ENCODE results near the gene COLEC12.

COLEC12 gene

DNA sequence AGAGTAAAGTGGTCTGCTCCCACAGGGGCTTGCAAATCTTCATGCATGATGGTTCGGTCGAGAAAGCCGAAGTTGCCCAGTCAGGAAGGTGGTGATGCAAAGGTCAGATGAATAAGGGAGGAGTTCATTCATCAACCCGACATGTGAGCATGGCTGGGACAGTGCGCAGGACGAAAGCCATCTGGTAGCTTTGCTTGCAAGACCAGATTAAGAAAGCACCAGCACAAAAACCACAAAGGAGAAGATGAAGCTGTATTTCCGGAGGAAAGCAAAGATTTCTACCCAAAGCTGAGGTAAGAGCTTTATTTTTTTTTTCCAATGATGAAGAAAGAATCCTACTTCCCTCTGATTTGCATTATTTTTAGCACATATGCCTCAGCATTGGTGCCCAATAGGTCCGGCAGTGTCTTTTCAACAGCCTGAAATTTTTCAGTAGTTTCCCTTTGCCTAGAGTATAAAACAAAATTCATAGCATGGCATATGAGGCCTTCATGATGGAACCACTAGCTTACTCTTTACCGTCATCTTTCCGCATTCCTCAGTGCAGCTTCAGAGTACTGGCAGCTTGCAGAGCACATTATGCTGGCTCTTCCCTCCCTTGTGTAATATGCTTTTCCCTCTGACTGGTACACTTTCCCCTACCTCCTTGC, 120.7 kb downstream of the COLEC12 start:
- H3K4me1 ChIP-seq = no peaks in the 10 kb centered on the region
- no peaks in the 10 kb centered on the region for H3K36me3 ChIP-seq (replicated peaks)
- H3K27me3 ChIP-seq (ENCODE audit: low read depth) = peaks cover 3% of the 10 kb centered on the region; the same call in 1 of the 2 replicates
- no peak overlapping the region for H3K4me3 ChIP-seq
- in situ Hi-C loops (cut with MboI; ENCODE audit: low sequenced_read_pairs) = no loop called here
- no peak for DNase-seq (ENCODE audit: low spot score in 2 of 2)
- H3K9me3 ChIP-seq = no peaks in the 10 kb centered on the region

- no peaks in the 10 kb centered on the region for H3K9me3 ChIP-seq
- H3K4me3 ChIP-seq = no peak overlapping the region
- in situ Hi-C loops (cut with MboI; ENCODE audit: low sequenced_read_pairs) = no loop called here
- DNase-seq (ENCODE audit: low spot score in 2 of 2) = no peak
- H3K27me3 ChIP-seq (ENCODE audit: low read depth) = peaks cover 3% of the 10 kb centered on the region; the same call in 1 of the 2 replicates
- H3K4me1 ChIP-seq = no peaks in the 10 kb centered on the region
- no peaks in the 10 kb centered on the region for H3K36me3 ChIP-seq (replicated peaks)
Measured at GRCh38 chr18:378079-378478, 122.4 kb downstream of the COLEC12 start.

GRCh38 chr18:377088-377487, 123.4 kb downstream of the COLEC12 start:
- Histone ChIP-seq H3K4me1 (no peaks in the 10 kb centered on the region), H3K4me3 (no peak overlapping the region), H3K27me3 (ENCODE audit: low read depth) (peaks cover 3% of the 10 kb centered on the region; the same call in 1 of the 2 replicates), H3K9me3 (no peaks in the 10 kb centered on the region), H3K36me3 (replicated peaks) (no peaks in the 10 kb centered on the region)
- in situ Hi-C loops (cut with MboI; ENCODE audit: low sequenced_read_pairs) = no loop called here
- no peak for DNase-seq (ENCODE audit: low spot score in 2 of 2)

DNA sequence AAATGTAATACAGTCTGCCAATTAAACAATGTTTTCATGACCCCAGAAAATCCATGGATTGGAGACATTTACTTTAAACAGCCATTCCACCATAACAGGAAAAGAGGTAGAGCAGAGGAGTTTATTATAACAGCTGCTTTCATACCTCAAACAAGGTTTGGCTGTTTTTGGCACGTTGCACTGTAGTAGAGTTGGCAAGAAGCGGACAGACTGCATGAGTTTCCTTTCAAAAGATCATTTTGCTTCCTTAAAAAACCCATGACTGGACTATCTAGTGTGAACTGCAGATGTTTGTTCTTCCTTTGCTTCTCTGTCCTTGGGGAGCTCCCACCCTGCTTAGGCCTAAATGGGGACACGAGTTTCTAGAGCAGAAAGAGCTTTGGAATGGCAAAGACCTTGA, 124.2 kb downstream of the COLEC12 start:
- no peaks in the 10 kb centered on the region for H3K36me3 ChIP-seq (replicated peaks)
- no peak for DNase-seq (ENCODE audit: low spot score in 2 of 2)
- peaks cover 3% of the 10 kb centered on the region; the same call in 1 of the 2 replicates for H3K27me3 ChIP-seq (ENCODE audit: low read depth)
- no peaks in the 10 kb centered on the region for H3K9me3 ChIP-seq
- H3K4me3 ChIP-seq = no peak overlapping the region
- in situ Hi-C loops (cut with MboI; ENCODE audit: low sequenced_read_pairs) = no loop called here
- H3K4me1 ChIP-seq = no peaks in the 10 kb centered on the region

DNA sequence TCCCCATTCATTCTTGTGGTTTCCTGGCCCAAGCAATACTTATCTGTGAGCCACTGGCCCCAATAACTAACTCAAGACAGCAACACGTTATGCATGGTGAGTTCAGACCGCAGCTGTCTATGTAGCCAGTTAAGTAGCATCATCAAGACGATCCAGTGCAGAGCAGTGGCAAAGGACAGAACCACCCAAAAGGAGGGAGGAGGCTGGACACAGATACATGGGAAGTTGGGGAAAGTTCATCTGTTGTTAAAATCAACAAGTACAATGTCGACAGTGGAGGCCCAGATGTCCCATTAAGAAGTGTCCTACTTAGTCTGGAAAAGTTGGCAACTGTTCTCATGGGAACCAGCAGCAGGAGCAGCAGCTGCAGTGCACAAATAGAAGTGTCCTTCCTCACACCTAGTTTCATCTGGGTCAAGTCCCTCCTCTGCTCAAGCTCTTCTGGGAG, 125.8 kb downstream of the COLEC12 start:
- Histone ChIP-seq H3K9me3 (no peaks in the 10 kb centered on the region), H3K4me1 (no peaks in the 10 kb centered on the region), H3K36me3 (replicated peaks) (no peaks in the 10 kb centered on the region), H3K27me3 (ENCODE audit: low read depth) (peaks cover 3% of the 10 kb centered on the region; the same call in 1 of the 2 replicates), H3K4me3 (no peak overlapping the region)
- in situ Hi-C loops (cut with MboI; ENCODE audit: low sequenced_read_pairs) = no loop called here
- no peak for DNase-seq (ENCODE audit: low spot score in 2 of 2)

GRCh38 chr18:373780-374179, 126.7 kb downstream of the COLEC12 start:
- Histone ChIP-seq H3K27me3 (ENCODE audit: low read depth) (no peaks in the 10 kb centered on the region), H3K36me3 (replicated peaks) (no peaks in the 10 kb centered on the region), H3K4me3 (no peak overlapping the region), H3K9me3 (no peaks in the 10 kb centered on the region), H3K4me1 (no peaks in the 10 kb centered on the region)
- in situ Hi-C loops (cut with MboI; ENCODE audit: low sequenced_read_pairs) = no loop called here
- no peak for DNase-seq (ENCODE audit: low spot score in 2 of 2)

DNA sequence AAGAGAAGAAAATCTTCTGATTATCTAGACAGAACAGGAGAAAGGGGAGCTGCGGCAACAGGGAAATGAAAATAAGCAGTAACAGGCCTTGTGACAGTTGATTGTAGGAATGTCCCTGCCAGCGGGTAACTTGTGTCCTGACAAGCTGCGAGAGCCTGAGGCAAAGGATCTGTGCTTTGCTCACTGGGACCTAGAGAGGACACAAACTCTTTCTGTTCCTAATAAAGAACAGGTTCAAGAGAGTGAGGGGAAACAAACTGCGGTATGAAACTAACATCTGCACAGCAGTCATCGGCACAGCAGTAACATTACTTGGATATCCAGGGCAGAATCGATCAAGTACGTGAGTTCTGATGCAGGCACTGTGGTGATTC, 128.9 kb downstream of the COLEC12 start:
- Histone ChIP-seq H3K4me1 (no peaks in the 10 kb centered on the region), H3K9me3 (no peaks in the 10 kb centered on the region), H3K27me3 (ENCODE audit: low read depth) (no peaks in the 10 kb centered on the region), H3K4me3 (no peak overlapping the region), H3K36me3 (replicated peaks) (no peaks in the 10 kb centered on the region)
- in situ Hi-C loops (cut with MboI; ENCODE audit: low sequenced_read_pairs) = no loop called here
- DNase-seq (ENCODE audit: low spot score in 2 of 2) = no peak

GRCh38 chr18:370751-371608, 129.5 kb downstream of the COLEC12 start:
- no peaks in the 10 kb centered on the region for H3K27me3 ChIP-seq (ENCODE audit: low read depth)
- in situ Hi-C loops (cut with MboI; ENCODE audit: low sequenced_read_pairs) = no loop called here
- no peaks in the 10 kb centered on the region for H3K36me3 ChIP-seq (replicated peaks)
- DNase-seq (ENCODE audit: low spot score in 2 of 2) = no peak
- H3K9me3 ChIP-seq = no peaks in the 10 kb centered on the region
- H3K4me1 ChIP-seq = no peaks in the 10 kb centered on the region
- H3K4me3 ChIP-seq = no peak overlapping the region

GRCh38 chr18:369224-370015, 131.1 kb downstream of the COLEC12 start:
- no peaks in the 10 kb centered on the region for H3K4me1 ChIP-seq
- no peak overlapping the region for H3K4me3 ChIP-seq
- in situ Hi-C loops (cut with MboI; ENCODE audit: low sequenced_read_pairs) = no loop called here
- no peaks in the 10 kb centered on the region for H3K36me3 ChIP-seq (replicated peaks)
- no peak for DNase-seq (ENCODE audit: low spot score in 2 of 2)
- no peaks in the 10 kb centered on the region for H3K27me3 ChIP-seq (ENCODE audit: low read depth)
- H3K9me3 ChIP-seq = no peaks in the 10 kb centered on the region

GRCh38 chr18:366466-367061, 133.9 kb downstream of the COLEC12 start:
- Histone ChIP-seq H3K36me3 (replicated peaks) (no peaks in the 10 kb centered on the region), H3K27me3 (ENCODE audit: low read depth) (no peaks in the 10 kb centered on the region), H3K4me1 (no peaks in the 10 kb centered on the region), H3K4me3 (no peak overlapping the region), H3K9me3 (no peaks in the 10 kb centered on the region)
- no peak for DNase-seq (ENCODE audit: low spot score in 2 of 2)
- in situ Hi-C loops (cut with MboI; ENCODE audit: low sequenced_read_pairs) = no loop called here

DNA sequence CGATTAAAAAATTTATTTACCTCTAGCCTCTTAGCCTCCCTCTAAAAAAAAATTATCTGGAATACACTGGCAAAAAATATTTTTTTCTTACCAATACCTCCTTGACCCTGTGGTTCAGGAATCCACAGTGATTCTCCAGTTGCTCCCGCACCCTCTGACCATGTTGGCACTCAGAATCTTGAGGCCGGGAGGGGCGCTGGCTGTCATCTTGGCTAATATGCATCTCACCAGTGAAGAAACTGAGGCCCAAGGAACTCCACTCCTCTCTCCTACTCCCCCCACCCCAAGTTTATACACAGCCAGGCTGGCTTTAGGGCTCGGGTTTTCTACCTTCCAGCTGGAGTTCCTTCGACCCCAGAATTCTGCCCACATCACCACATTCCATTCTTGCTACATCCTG, 134.8 kb downstream of the COLEC12 start:
- no peaks in the 10 kb centered on the region for H3K4me1 ChIP-seq
- no peak overlapping the region for H3K4me3 ChIP-seq
- DNase-seq (ENCODE audit: low spot score in 2 of 2) = no peak
- H3K27me3 ChIP-seq (ENCODE audit: low read depth) = no peaks in the 10 kb centered on the region
- in situ Hi-C loops (cut with MboI; ENCODE audit: low sequenced_read_pairs) = no loop called here
- H3K36me3 ChIP-seq (replicated peaks) = no peaks in the 10 kb centered on the region
- no peaks in the 10 kb centered on the region for H3K9me3 ChIP-seq

DNA sequence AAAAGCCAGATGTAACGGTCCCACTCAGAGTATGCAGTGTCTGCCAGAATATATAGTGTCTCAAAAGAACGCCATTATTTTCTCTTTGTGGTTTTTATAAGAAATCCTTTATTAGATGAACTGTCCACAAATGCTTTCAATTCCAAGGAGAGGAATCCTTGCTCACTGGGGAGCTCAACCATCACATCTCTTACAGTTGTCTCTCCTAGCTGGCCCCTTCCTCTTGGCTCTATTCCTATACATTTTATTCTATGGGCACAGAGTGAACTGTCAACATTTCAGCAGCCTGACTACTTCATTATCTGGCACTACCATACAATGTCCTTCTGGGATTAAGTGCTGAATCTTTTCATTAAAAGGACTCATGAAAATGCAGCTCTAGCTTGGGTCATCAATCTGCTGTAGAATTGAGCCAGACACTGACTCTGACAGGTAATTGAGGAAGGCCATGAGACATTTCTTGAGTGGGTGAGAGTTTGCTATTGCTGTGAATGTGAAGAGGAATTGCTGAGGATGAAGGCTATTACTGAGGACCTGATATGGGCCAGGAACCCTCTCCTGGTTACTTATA, 136.2 kb downstream of the COLEC12 start:
- H3K4me1 ChIP-seq = no peaks in the 10 kb centered on the region
- H3K27me3 ChIP-seq (ENCODE audit: low read depth) = no peaks in the 10 kb centered on the region
- no peaks in the 10 kb centered on the region for H3K9me3 ChIP-seq
- in situ Hi-C loops (cut with MboI; ENCODE audit: low sequenced_read_pairs) = no loop called here
- H3K36me3 ChIP-seq (replicated peaks) = no peaks in the 10 kb centered on the region
- no peak overlapping the region for H3K4me3 ChIP-seq
- no peak for DNase-seq (ENCODE audit: low spot score in 2 of 2)

- in situ Hi-C loops (cut with MboI; ENCODE audit: low sequenced_read_pairs) = no loop called here
- Histone ChIP-seq H3K36me3 (replicated peaks) (no peaks in the 10 kb centered on the region), H3K4me1 (no peaks in the 10 kb centered on the region), H3K9me3 (no peaks in the 10 kb centered on the region), H3K4me3 (no peak overlapping the region), H3K27me3 (ENCODE audit: low read depth) (no peaks in the 10 kb centered on the region)
- no peak for DNase-seq (ENCODE audit: low spot score in 2 of 2)
Measured at GRCh38 chr18:363301-364085, 137.0 kb downstream of the COLEC12 start.

All from HAP-1 (cell line).